ENCODE measurements around the gene GPR135.

Gene GPR135

DNA sequence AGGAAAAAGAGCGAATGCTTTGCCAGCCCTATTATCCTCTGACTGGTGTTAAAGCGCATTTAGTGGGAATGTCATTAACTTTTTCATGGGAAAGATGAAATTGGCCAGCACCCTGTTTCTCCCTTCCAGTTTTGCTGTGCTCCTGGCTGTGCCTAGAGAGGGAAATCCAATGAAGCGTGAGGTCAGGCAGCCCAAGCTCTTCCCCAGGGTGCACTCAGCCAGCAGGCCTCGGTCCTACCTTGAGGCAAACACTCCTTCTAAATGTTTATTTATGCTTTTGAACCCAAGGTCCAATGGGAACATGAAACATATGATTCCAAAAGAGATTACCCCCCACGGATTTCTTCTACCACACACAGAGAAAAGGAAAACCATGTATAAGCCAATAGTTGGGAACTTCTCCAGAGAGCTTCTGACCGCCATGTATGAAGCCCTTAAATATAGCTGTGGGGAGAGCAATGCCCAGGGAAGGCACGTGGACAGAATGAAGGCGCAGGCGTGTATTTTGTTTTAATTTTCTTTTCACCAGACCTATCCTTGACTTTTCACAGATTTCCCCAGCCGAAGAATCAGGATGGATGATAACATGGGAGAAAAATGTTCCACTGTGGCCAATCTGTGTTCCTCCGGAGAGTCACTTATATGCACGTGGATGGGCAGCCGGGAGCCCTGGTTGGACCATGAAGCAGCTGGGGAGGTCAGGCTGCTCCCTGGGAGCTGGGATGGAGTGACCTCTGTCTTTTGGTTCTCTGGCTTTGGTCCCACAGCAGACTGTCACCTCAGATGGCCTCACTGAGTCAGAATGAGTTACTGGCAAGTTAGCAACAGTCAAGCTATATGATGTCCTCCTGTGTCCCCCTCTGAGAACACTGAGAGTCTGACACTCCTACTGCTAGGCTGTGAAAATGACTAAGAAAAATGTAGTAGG, 37.3 kb downstream of the GPR135 start:
- DNase-seq = no peak
- intact Hi-C loops (cut with DNase I) = no loop called here

GRCh38 chr14:59425322-59425935, 39.8 kb downstream of the GPR135 start:
- DNase-seq = no peak
- intact Hi-C loops (cut with DNase I) = no loop called here

DNA sequence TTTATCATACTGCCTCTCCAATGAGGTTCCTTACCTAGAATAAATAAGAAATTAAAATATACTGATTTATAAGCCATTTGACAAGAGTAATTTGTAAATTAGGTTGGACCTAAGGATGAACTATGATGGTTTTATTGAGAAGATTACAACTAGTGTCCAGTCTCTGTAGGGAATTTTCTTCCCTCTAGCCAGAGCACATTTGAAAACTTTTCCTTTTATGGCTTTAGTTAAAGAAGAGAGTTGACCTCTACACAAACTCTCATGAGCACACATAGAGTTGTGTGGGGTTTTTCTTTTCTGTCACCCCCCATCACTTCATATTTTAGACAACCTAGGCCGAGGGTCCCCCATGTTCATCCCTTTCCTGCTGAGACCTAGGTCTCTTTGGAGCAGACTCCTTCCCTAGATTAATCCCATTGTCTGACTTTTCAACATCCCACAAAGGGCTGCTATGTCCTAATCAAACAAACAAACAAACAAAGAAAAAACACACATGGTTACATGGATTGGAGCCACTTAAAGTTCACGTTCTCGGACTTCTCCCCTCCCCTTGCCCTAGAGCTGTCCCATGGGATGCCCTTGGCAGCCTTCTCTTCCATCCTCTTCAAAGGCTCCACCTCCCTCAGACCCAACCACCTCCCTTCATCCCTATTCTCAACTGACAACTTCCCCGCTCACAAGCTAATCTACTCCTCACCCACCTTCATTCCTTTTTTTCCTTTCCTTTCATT, 40.7 kb downstream of the GPR135 start:
- DNase-seq = no peak
- intact Hi-C loops (cut with DNase I) = no loop called here

GRCh38 chr14:59422069-59422881, 42.9 kb downstream of the GPR135 start:
- intact Hi-C loops (cut with DNase I) = no loop called here
- DNase-seq = no peak

DNA sequence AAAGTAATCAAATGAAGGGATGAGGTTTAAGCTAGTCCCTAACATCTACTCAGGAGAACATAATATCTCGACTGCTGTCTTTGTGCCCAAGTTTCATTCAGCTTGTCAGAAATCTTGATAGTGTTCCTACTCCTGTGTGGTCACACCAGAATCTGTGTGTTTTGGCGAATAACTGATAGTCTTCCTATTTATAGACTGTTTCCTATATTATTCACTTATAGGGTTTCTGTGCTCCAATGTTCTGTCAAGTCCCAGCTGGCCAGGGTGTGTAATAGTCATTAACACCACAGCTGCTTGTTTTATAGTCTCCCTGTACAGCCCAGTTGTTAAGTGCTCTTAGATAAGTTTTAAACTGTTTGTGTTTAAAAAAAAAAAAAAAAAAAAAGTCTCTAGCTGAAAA, 45.9 kb downstream of the GPR135 start:
- DNase-seq = no peak
- intact Hi-C loops (cut with DNase I) = no loop called here

DNA sequence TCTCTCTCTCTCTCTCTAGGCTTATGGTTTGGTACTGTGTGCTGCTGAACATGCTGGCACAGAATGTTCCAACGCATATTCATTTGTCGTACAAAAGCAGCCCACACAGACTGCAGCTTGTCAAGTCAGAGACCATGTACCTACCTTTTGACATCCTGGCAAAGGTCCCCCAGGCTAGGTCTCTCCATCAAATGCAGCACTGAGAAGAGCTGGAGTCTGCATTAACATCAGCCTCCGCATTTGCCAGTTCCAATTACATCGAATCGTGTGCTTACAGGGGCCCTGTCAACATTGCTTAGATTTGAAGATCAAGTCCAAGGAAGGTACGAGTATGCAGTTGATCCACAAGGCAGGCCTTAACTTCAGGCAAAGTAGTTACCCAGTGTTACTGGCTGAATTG, 47.9 kb downstream of the GPR135 start:
- intact Hi-C loops (cut with DNase I) = no loop called here
- peak in 24 of 42 donors; percentile 10 to 75 (median 44) for DNase-seq

DNA sequence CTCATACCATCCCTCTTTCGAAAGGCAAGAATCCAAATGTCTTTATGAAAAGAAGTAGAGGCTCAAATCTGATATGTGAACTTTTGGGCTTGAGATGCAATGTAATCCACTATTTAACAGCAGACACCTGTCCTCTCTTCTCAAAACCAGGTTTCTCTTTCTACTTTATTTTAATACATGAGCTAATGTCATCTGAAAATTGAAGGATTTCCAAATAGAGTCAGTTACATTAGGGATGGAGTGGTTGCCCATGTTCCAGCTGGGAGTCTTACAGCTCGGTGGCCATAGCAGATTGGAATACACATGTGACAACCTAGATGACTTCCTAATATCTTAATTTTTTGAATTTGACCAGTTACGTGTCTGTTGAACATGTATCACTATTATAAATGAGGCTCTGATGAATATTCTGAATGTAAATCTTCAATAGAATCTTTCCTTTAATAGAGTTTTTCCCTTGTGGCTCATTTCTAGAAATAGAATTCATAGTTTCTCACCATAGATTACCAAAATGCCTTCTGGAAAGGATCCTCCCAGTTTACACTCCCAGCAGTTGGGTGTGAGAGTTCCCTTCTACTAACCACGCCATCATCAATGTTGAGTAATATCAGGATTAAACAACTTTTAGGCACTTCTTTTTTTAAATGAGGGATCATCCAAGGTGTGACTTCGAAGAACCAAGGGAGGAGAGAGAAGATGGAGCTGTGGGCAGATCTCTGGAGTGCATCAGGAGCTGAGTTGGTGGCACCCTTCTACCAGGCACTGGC, 49.2 kb downstream of the GPR135 start:
- no peak for DNase-seq
- intact Hi-C loops (cut with DNase I) = no loop called here

Data from head of caudate nucleus (tissue), 42 donors.